GM21423 (cell line): ENCODE data around the gene MAP4K4.
"Not testable (repeated sequence)": the region's sequence is repeated elsewhere in the genome, so short reads cannot be mapped to it uniquely, and the experiment has no call there.

Experiments used
- ATAC-seq: cut with Tn5 transposase; IDR thresholded peaks from one replicate; pipeline ENCODE4 v1.9.1; 2021; ENCODE audit warnings: mild to moderate bottlenecking, moderate library complexity; ENCODE audit not compliant: unreplicated experiment

MAP4K4 gene

DNA sequence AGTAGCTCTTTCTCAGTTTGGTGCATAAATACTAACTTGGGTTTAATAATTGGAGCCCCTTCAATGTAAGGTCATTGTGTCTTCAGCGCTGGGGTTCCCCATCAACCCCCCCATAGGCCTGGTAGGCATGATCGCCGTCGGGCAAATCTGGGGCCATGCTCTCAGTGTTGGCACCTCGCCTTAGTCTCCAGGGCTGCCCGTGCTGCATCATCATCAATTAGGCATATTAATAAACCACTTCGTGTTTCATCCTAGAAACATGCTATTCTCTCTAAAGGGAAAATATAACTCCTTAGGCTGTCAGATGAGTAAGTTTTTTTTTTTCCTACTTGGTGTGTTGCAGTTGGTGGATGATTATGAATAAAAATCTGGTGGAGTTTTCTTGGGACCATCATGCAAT is 197.5 kb downstream of the MAP4K4 start:
- no peak for ATAC-seq

DNA sequence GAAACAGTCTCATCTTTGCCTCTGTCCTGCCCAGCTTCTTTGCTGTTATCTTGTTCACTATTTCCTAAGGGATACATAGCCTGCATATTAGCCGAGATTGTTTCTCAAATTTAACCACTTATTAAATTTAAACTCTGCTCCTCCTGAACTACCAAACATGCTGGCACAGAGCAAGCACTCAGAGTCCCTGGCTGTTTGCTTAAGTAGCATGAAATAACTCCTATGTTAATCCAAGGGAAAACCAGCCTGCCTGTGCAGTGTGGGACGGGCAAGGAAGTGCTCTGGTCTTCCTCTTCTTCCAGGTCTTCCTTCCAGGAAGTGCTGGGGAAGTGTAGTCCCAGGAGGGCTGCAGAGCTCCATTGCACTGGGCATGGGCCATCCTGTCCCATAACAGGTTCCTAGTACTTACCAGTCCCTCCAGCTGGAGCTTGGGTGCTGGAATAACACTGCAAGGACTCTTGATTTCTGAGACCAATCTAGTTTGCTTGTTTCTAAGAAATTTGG is 198.4 kb downstream of the MAP4K4 start:
- no peak for ATAC-seq

DNA sequence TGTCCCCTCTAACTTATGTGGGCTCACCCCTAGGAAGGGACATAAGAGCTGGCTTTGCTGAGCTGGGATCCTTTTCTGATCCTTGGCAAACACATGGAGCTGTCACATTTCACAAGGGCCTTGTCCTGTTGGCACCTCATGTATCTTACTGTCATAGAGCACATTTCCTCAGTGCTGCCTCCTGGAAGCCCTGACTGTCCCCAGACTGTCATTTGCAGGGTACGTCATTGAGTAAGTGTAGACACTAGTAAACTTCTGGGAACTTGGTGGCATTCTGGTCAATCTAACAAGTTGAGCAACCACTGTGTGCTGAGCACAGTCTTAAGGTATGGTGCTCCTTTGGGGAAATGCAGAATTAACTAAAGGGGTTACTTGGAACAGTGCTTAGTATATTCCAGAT is 199.8 kb downstream of the MAP4K4 start:
- no peak for ATAC-seq

GRCh38 chr2:101899265-101899664 is 201.8 kb downstream of the MAP4K4 start:
- ATAC-seq: no peak

DNA sequence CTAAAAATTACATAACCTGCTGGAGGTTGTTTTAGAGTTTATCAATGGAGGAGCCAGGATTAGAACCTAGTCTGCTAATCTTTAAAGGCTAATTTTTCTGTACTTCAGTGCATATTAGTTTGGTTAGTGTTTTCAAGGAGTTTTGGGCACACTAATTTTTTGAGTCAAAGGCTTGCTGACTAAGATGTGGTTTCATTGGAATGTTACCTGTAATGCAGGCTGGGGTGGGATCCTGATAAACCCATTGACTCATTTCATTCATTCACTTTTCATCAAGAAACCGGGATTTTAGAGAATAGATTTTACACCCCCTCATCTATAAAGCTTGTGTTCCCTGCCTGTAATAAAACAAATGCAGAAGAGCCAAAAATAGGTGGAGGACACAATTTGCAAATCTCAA is 202.4 kb downstream of the MAP4K4 start:
- no peak for ATAC-seq

GRCh38 chr2:101900375-101900774 is 202.9 kb downstream of the MAP4K4 start:
- ATAC-seq: no peak

DNA sequence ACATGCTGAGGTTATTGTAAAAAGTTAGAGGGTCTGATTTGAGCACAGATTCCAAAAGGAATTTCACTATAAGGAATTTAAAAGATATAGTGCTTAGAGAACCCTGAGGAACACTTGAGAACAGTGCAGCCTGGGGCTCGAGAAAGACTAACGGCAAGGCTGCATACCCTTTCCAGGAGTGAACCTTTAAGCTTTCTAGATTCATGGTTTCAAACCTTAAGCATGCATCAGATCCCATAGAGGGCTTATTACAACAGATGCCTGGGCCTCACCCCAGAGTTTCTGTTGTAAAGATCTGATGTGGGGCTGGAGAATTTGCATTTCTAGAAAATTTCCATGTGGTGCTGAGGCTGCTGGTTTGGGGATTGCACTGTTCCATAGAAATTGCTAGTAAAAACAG is 203.7 kb downstream of the MAP4K4 start:
- ATAC-seq: no peak

- ATAC-seq: no peak
Observed at GRCh38 chr2:101902169-101902568, 204.7 kb downstream of the MAP4K4 start.

GRCh38 chr2:101904916-101905315 is 207.4 kb downstream of the MAP4K4 start:
- ATAC-seq: no peak

DNA sequence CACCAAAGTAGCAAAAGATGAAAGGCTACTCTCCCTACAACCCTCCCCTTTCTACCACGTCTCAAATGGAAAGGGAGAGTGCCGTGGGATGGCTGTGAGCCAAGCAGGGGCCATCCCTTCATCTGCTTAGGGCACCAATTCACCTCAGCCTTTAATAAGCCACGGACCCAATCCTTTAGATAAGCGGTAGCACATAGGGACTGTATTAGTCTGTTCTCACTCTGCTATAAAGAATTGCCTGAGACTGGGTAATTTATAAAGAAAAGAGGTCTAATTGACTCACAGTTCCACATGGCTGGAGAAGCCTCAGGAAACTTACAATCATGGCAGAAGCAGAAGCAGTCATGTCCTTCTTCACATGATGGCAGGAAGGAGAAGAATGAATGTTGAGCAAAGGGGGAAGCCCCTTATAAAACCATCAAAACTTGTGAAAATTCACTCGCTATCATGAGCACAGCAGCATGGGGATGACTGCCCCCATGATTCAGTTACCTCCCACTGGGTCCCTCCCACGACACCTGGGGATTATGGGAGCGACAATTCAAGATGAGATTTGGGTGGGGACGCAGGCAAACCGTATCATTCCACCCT is 208.3 kb downstream of the MAP4K4 start:
- ATAC-seq: no peak

GRCh38 chr2:101909760-101910159 is 212.3 kb downstream of the MAP4K4 start:
- no peak for ATAC-seq

GRCh38 chr2:101912545-101912944 is 215.0 kb downstream of the MAP4K4 start:
- ATAC-seq: peak; percentile 99

GRCh38 chr2:101921319-101921952 is 223.9 kb downstream of the MAP4K4 start:
- no peak for ATAC-seq

- no peak for ATAC-seq
Observed at GRCh38 chr2:101921953-101922325, 224.4 kb downstream of the MAP4K4 start.

GRCh38 chr2:101924311-101924710 is 226.8 kb downstream of the MAP4K4 start:
- ATAC-seq: not testable (repeated sequence)

GRCh38 chr2:101930019-101930418 is 232.5 kb downstream of the MAP4K4 start:
- ATAC-seq: no peak

DNA sequence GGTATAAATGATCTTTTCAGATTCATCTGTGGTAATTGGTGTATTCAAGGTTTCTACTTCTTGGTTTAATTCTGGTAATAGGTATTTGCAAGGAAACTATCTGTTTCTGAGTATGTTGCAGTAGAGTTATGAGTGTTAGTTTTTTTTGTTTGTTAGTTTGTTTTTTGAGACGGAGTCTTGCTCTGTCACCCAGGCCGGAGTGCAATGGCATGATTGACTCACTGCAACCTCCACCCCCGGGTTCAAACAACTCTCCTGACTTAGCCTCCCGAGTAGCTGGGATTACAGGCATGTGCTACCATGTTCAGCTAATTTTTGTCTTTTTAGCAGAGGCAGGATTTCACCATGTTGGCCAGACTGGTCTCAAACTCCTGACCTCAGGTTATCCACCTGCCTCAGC is 233.3 kb downstream of the MAP4K4 start:
- no peak for ATAC-seq

- no peak for ATAC-seq
Observed at GRCh38 chr2:101931402-101931801, 233.9 kb downstream of the MAP4K4 start.

- ATAC-seq: not testable (repeated sequence)
Observed at GRCh38 chr2:101935764-101936163, 238.3 kb downstream of the MAP4K4 start.

DNA sequence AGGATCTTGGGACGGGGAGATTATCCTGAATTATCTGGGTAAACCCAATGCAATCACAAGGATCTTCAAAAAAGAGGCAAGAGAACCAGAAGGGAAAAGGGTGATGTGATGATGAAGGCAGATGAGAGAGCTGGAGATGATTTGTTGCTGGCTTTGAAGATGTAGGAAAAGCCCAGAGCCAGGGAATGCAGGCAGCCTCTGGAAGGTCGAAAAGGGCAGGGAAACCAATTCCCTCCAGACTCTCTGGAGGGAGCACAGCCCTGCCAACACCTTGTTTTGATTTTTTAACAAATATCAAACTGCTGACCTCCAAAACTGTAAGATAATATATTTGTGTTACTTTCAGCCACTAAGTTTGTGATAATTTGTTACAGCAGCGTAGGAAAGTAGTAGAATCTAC is 245.3 kb downstream of the MAP4K4 start:
- no peak for ATAC-seq
